Left ventricle myocardium inferior (tissue), 1 donor: ENCODE measurements around the gene RET. TPM values are rescaled to one million over a fixed set of nuclear protein-coding genes. Genes with fewer than 3 reads are reported as not detected.

Source experiments
- DNase-seq: peaks from one replicate; pipeline ENCODE4 v3.0.0-alpha.2; 2020
- H3K27ac ChIP-seq: fragments of 200-600 bp; replicated peaks from 2 replicates; pipeline ENCODE4 v1.8.0; 2021
- H3K27me3 ChIP-seq: fragments of 200-600 bp; 2 replicates; pipeline ENCODE4 v1.8.0; 2021; ENCODE audit warnings: low read depth
- H3K36me3 ChIP-seq: fragments of 200-600 bp; 2 replicates; pipeline ENCODE4 v1.8.0; 2021
- H3K4me1 ChIP-seq: fragments of 200-600 bp; 2 replicates; pipeline ENCODE4 v1.8.0; 2021
- H3K4me3 ChIP-seq: fragments of 200-600 bp; 2 replicates; pipeline ENCODE4 v1.8.0; 2021; ENCODE audit warnings: mild to moderate bottlenecking, moderate library complexity
- H3K9me3 ChIP-seq: fragments of 200-600 bp; replicated peaks from 2 replicates; pipeline ENCODE4 v1.8.0; 2021
- intact Hi-C: fragments of 100-400 bp; cut with micrococcal nuclease; formaldehyde crosslinking; loops from one replicate; pipeline ENCODE4 v1.11.0; 2022
- total RNA-seq: library from RNA; stranded (reverse); fragmentation: NEBNext Ultra II Directional; extraction: Animal tissue kit (Norgen Biotek cat#: 25700); gene quantifications from one replicate; pipeline ENCODE4 v1.2.1, GENCODE V29; 2021
- TF ChIP-seq, protein P1 (sequence below): fragments of 200-600 bp; IDR thresholded peaks from 2 replicates; pipeline ENCODE4 v1.8.0; 2021; ENCODE audit warnings: antibody characterized with exemption, mild to moderate bottlenecking, borderline replicate concordance
- donor health status: DM: no; HTN: yes; CAD: no; lungs with severe emphysema.

Gene RET
- total RNA-seq, 1 donor from 2014 or later, result 0.60 TPM

DNA sequence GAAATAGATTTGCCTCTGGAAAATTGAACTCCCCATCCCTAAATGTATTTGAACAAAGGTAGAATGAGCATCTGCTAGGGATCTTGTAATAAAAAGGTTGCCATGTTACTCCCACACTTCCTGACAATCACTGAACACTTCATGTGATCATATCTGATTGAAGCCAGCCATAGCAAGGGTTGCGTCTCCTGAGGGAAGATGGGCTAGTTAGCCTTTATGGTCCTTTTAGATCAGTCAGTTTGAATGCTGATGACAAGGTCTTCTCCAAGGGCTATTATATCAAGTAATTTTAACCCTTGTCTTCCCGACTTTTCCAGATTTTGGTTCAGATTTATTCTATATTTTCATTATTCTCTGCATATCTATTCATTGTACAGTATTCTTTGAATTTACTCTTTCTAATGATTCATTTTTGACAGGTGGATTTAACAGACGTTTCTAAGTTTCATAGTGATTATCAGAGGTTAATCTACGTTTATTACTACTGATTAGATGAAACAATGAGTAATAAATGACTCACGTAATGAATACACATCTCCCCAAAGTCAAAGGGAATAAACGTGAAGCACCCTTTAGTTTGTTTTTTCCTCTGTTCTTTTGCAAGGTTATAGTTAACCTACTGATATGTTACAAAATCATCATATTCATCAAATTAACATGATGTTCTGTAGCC lies 89.5 kb downstream of the RET start:
- intact Hi-C loops, result no loop called here
- TF ChIP-seq, protein P1, sequence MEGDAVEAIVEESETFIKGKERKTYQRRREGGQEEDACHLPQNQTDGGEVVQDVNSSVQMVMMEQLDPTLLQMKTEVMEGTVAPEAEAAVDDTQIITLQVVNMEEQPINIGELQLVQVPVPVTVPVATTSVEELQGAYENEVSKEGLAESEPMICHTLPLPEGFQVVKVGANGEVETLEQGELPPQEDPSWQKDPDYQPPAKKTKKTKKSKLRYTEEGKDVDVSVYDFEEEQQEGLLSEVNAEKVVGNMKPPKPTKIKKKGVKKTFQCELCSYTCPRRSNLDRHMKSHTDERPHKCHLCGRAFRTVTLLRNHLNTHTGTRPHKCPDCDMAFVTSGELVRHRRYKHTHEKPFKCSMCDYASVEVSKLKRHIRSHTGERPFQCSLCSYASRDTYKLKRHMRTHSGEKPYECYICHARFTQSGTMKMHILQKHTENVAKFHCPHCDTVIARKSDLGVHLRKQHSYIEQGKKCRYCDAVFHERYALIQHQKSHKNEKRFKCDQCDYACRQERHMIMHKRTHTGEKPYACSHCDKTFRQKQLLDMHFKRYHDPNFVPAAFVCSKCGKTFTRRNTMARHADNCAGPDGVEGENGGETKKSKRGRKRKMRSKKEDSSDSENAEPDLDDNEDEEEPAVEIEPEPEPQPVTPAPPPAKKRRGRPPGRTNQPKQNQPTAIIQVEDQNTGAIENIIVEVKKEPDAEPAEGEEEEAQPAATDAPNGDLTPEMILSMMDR, result no peak
- no peak for DNase-seq
- no peaks in the 10 kb centered on the region for H3K27me3 ChIP-seq
- peaks cover 50% of the 10 kb centered on the region for H3K36me3 ChIP-seq
- H3K4me1 ChIP-seq, result no peaks in the 10 kb centered on the region
- no peak overlapping the region for H3K27ac ChIP-seq
- no peak overlapping the region for H3K4me3 ChIP-seq
- no peaks in the 10 kb centered on the region for H3K9me3 ChIP-seq

GRCh38 chr10:43166880-43167497 lies 90.1 kb downstream of the RET start:
- Histone ChIP-seq H3K4me1 (no peaks in the 10 kb centered on the region), H3K27ac (no peak overlapping the region), H3K36me3 (peaks cover 48% of the 10 kb centered on the region), H3K27me3 (no peaks in the 10 kb centered on the region), H3K4me3 (no peak overlapping the region), H3K9me3 (no peaks in the 10 kb centered on the region)
- intact Hi-C loops, result no loop called here
- TF ChIP-seq, protein P1, result no peak
- no peak for DNase-seq

DNA sequence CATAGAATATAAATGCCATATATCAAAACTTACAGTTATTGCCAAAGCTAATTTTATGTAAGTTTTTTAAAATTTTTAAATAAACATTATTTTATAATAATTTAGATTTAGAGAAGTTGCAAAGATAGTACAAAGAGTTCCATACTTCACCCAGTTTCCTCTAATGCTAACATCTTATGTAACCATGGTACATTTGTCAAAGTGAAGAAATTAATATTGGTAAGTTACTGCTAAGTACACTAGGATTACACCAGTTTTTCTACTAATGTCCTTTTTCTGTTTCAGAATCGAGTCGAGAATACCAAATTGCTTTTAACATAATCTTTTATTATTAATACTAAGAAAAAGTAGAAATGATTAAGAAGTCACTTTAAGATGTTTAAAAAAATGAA lies 90.6 kb downstream of the RET start:
- Histone ChIP-seq H3K9me3 (no peaks in the 10 kb centered on the region), H3K4me3 (no peak overlapping the region), H3K27me3 (no peaks in the 10 kb centered on the region), H3K4me1 (peaks cover under 1% of the 10 kb centered on the region), H3K27ac (no peak overlapping the region), H3K36me3 (peaks cover 48% of the 10 kb centered on the region)
- intact Hi-C loops, result no loop called here
- TF ChIP-seq, protein P1, result no peak
- DNase-seq, result no peak

GRCh38 chr10:43170491-43170890 lies 93.6 kb downstream of the RET start:
- H3K4me3 ChIP-seq, result no peak overlapping the region
- H3K9me3 ChIP-seq, result no peaks in the 10 kb centered on the region
- intact Hi-C loops, result no loop called here
- DNase-seq, result no peak
- no peaks in the 10 kb centered on the region for H3K27me3 ChIP-seq
- H3K4me1 ChIP-seq, result peaks cover 16% of the 10 kb centered on the region
- TF ChIP-seq, protein P1, result no peak
- H3K36me3 ChIP-seq, result peaks cover 38% of the 10 kb centered on the region
- H3K27ac ChIP-seq, result no peak overlapping the region

- Histone ChIP-seq H3K4me3 (no peak overlapping the region), H3K27me3 (no peaks in the 10 kb centered on the region), H3K27ac (no peak overlapping the region), H3K4me1 (peaks cover 16% of the 10 kb centered on the region), H3K36me3 (peaks cover 51% of the 10 kb centered on the region), H3K9me3 (peaks cover 4% of the 10 kb centered on the region)
- intact Hi-C loops, result no loop called here
- TF ChIP-seq, protein P1, result no peak
- DNase-seq, result no peak
Measured at GRCh38 chr10:43172645-43173044, 95.8 kb downstream of the RET start.
